ENCODE measurements around the gene SP110. TPM values are rescaled to one million over a fixed set of nuclear protein-coding genes. Genes with fewer than 3 reads are reported as not detected.
A peak's percentile ranks its signal among the peaks of the same experiment; 100 is the strongest.
"Not testable (repeated sequence)": the region's sequence is repeated elsewhere in the genome, so short reads cannot be mapped to it uniquely, and the experiment has no call there.

SP110 gene
- total RNA-seq, 6 experiments from 2014 or later = 5.0 to 13.1 (median 11.2) TPM

GRCh38 chr2:230128623-230129342 is 91.0 kb downstream of the SP110 start:
- ATAC-seq (no peak), DNase-seq (no peak)
- no peak overlapping the region for H3K4me3 ChIP-seq

GRCh38 chr2:230127195-230127594 is 92.6 kb downstream of the SP110 start:
- ATAC-seq (no peak), DNase-seq (no peak)
- intact Hi-C loops (cut with DNase I) = no loop called here
- TF ChIP-seq CTCF (IDR thresholded peaks at IDR 0.05) (no peak), POLR2A (IDR thresholded peaks at IDR 0.05) (no peak)
- no CpG with 5 or more reads among the region's 1 CpG for WGBS (ENCODE audit: insufficient coverage, low coverage, low lambda C conversion rate, missing lambda C conversion rate)
- Histone ChIP-seq H3K4me3 (no peak overlapping the region), H3K36me3 (no peaks in the 10 kb centered on the region), H3K27ac (no peak overlapping the region), H3K27me3 (no peaks in the 10 kb centered on the region), H3K4me1 (no peaks in the 10 kb centered on the region), H3K9me3 (no peaks in the 10 kb centered on the region)

More at GRCh38 chr2:230128623-230129342, 91.0 kb downstream of the SP110 start:
- no peak for TF ChIP-seq CTCF (IDR thresholded peaks at IDR 0.05)
- TF ChIP-seq POLR2A (IDR thresholded peaks at IDR 0.05) = no peak
- H3K4me1 ChIP-seq = no peaks in the 10 kb centered on the region
- no peaks in the 10 kb centered on the region for H3K36me3 ChIP-seq
- intact Hi-C loops (cut with DNase I) = no loop called here
- H3K9me3 ChIP-seq = no peaks in the 10 kb centered on the region
- 74% methylated on average over 7 of the region's 7 CpGs for WGBS (ENCODE audit: insufficient coverage, low coverage, low lambda C conversion rate, missing lambda C conversion rate)
- no peaks in the 10 kb centered on the region for H3K27me3 ChIP-seq
- H3K27ac ChIP-seq = no peak overlapping the region

- DNase-seq = peak; percentile 38 to 59 (median 50)
- Histone ChIP-seq H3K9me3 (no peaks in the 10 kb centered on the region), H3K4me3 (no peak overlapping the region), H3K27ac (no peak overlapping the region), H3K4me1 (no peaks in the 10 kb centered on the region), H3K27me3 (no peaks in the 10 kb centered on the region), H3K36me3 (no peaks in the 10 kb centered on the region)
- peak; percentile 46 to 69 (median 63) for ATAC-seq
- intact Hi-C loops (cut with DNase I) = no loop called here
- 51% methylated on average over 10 of the region's 11 CpGs for WGBS (ENCODE audit: insufficient coverage, low coverage, low lambda C conversion rate, missing lambda C conversion rate)
- no peak for TF ChIP-seq CTCF (IDR thresholded peaks at IDR 0.05)
- TF ChIP-seq POLR2A (IDR thresholded peaks at IDR 0.05) = no peak
Measured at GRCh38 chr2:230124757-230125431, 94.9 kb downstream of the SP110 start.

- Histone ChIP-seq H3K36me3 (no peaks in the 10 kb centered on the region), H3K4me1 (no peaks in the 10 kb centered on the region), H3K27me3 (no peaks in the 10 kb centered on the region), H3K9me3 (no peaks in the 10 kb centered on the region), H3K27ac (no peak overlapping the region), H3K4me3 (no peak overlapping the region)
- intact Hi-C loops (cut with DNase I) = no loop called here
- no CpG with 5 or more reads among the region's 6 CpGs for WGBS (ENCODE audit: insufficient coverage, low coverage, low lambda C conversion rate, missing lambda C conversion rate)
- ATAC-seq (no peak), DNase-seq (no peak)
- TF ChIP-seq CTCF (IDR thresholded peaks at IDR 0.05) (no peak), POLR2A (IDR thresholded peaks at IDR 0.05) (no peak)
Measured at GRCh38 chr2:230124235-230124634, 95.5 kb downstream of the SP110 start.

GRCh38 chr2:230120376-230120775 is 99.4 kb downstream of the SP110 start:
- H3K27ac ChIP-seq; H3K4me1 ChIP-seq; H3K4me3 ChIP-seq; H3K27me3 ChIP-seq; intact Hi-C loops (cut with DNase I); DNase-seq; H3K36me3 ChIP-seq; ATAC-seq; H3K9me3 ChIP-seq: not testable (repeated sequence)
- no CpG with 5 or more reads among the region's 2 CpGs for WGBS (ENCODE audit: insufficient coverage, low coverage, low lambda C conversion rate, missing lambda C conversion rate)

- DNase-seq; H3K4me3 ChIP-seq; H3K27me3 ChIP-seq; H3K4me1 ChIP-seq; H3K36me3 ChIP-seq; intact Hi-C loops (cut with DNase I); H3K9me3 ChIP-seq; ATAC-seq; H3K27ac ChIP-seq: not testable (repeated sequence)
- 100% methylated on average over 1 of the region's 1 CpG for WGBS (ENCODE audit: insufficient coverage, low coverage, low lambda C conversion rate, missing lambda C conversion rate)
Measured at GRCh38 chr2:230119827-230120226, 100.0 kb downstream of the SP110 start.
